Measurements from ENCODE around the gene TMED6.

DNA sequence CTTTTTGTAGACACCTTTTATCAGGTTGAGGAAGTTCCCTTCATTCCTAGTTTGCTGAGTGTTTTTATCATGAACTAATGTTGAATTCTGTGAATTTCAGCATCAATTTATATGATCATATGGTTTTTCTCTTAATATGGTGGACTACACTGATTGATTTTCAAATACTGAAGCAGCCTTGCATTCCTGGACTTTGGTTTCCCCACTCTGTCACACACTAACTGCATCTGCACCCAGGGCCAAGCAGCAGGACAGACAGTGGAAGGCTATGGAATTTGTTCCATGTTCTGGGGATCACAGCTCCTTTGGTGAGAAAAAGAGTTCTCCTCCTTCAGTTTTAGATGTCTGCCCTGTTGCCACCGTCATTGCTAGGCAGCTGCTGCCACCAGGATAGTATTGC lies 26.4 kb upstream of the TMED6 start:
- TF ChIP-seq CTCF (conservative IDR thresholded peaks at IDR 0.05) (no peak), EZH2 (IDR thresholded peaks at IDR 0.05; ENCODE audit: low read depth) (no peak)

Measured in PC-9 (cell line).